Calu3 (cell line): ENCODE results near the gene PPME1. TPM values are rescaled to one million over a fixed set of nuclear protein-coding genes. Genes with fewer than 3 reads are reported as not detected.

ENCODE experiments used
- BruUV-seq: library from RNA; stranded (reverse); fragments of 400-500 nt; replicated peaks from 2 replicates; lab custom pipeline; 2021; lab: Mats Ljungman, UMichigan
- CTCF ChIA-PET: fragments of 300-600 bp; sonication (Branson Sonifier 250); formaldehyde crosslinking; loops from one replicate; lab custom pipeline; 2022; ENCODE audit warnings: antibody characterized with exemption; lab: Charles Lee
- DNase-seq: peaks from one replicate; pipeline ENCODE4 v3.0.0; 2022
- H3K27ac Mint-ChIP-seq: one replicate; pipeline ENCODE4 v1.8.0; 2022; ENCODE audit warnings: mixed read lengths; ENCODE audit not compliant: unreplicated experiment
- H3K27me3 Mint-ChIP-seq: one replicate; pipeline ENCODE4 v1.8.0; 2022; ENCODE audit warnings: mixed read lengths; ENCODE audit not compliant: unreplicated experiment
- H3K36me3 Mint-ChIP-seq: one replicate; pipeline ENCODE4 v1.8.0; 2022; ENCODE audit warnings: mild to moderate bottlenecking, moderate library complexity, mixed read lengths; ENCODE audit not compliant: insufficient read depth, unreplicated experiment
- H3K4me1 Mint-ChIP-seq: one replicate; pipeline ENCODE4 v1.8.0; 2022; ENCODE audit warnings: mild to moderate bottlenecking, low read depth, mixed read lengths; ENCODE audit not compliant: unreplicated experiment
- H3K4me3 Mint-ChIP-seq: one replicate; pipeline ENCODE4 v1.8.0; 2022; ENCODE audit warnings: mild to moderate bottlenecking, low read depth, moderate library complexity, mixed read lengths; ENCODE audit not compliant: unreplicated experiment
- H3K9me3 Mint-ChIP-seq: one replicate; pipeline ENCODE4 v1.8.0; 2022; ENCODE audit warnings: low read depth, mixed read lengths; ENCODE audit not compliant: unreplicated experiment
- intact Hi-C: fragments of 100-400 bp; cut with micrococcal nuclease; formaldehyde crosslinking; loops from one replicate; pipeline ENCODE4 v1.10.0; 2022; ENCODE audit not compliant: unreplicated experiment
- total RNA-seq: library from RNA; stranded (reverse); gene quantifications from 2 replicates; pipeline ENCODE4 v1.2.3, GENCODE V29; 2022
- TF ChIP-seq, protein P1 (sequence below): fragments of 200-600 bp; IDR thresholded peaks from one replicate; pipeline ENCODE4 v1.8.0; 2022; ENCODE audit warnings: antibody characterized with exemption; ENCODE audit not compliant: unreplicated experiment

Gene PPME1
- total RNA-seq, 1 experiment from 2014 or later = 55.0 TPM

DNA sequence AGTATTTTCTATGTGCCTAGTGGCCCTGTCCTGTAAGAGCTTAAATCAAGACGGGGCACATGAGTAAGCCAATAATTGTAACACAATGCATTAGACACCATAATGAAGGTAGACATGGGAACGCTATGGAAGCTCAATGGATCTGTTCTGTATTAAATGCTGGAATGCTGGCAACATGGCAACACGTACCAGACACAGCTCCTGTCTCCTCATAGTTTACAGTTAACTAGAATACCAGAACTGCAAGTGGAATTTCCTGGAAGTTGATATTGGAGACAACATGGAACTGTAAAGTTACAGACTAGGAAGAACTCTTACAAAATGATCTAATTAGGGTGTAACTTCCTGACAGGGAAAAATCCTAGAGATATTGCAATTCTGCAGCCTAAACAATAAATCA lies 127.9 kb downstream of the PPME1 start:
- H3K27me3 Mint-ChIP-seq = peaks cover 25% of the 10 kb centered on the region
- intact Hi-C loops = no loop called here
- TF ChIP-seq, protein P1, sequence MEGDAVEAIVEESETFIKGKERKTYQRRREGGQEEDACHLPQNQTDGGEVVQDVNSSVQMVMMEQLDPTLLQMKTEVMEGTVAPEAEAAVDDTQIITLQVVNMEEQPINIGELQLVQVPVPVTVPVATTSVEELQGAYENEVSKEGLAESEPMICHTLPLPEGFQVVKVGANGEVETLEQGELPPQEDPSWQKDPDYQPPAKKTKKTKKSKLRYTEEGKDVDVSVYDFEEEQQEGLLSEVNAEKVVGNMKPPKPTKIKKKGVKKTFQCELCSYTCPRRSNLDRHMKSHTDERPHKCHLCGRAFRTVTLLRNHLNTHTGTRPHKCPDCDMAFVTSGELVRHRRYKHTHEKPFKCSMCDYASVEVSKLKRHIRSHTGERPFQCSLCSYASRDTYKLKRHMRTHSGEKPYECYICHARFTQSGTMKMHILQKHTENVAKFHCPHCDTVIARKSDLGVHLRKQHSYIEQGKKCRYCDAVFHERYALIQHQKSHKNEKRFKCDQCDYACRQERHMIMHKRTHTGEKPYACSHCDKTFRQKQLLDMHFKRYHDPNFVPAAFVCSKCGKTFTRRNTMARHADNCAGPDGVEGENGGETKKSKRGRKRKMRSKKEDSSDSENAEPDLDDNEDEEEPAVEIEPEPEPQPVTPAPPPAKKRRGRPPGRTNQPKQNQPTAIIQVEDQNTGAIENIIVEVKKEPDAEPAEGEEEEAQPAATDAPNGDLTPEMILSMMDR = no peak
- peaks cover 2% of the 10 kb centered on the region for H3K9me3 Mint-ChIP-seq
- CTCF ChIA-PET = interaction anchor here (0.7 kb wide), 1 partner anchor 1956 kb away, joined by 6 read pairs; no protein-coding TSS in a partner anchor
- H3K36me3 Mint-ChIP-seq = no peaks in the 10 kb centered on the region
- no TSS peak for BruUV-seq
- no peak overlapping the region for H3K4me3 Mint-ChIP-seq
- no peak overlapping the region for H3K27ac Mint-ChIP-seq
- H3K4me1 Mint-ChIP-seq = no peaks in the 10 kb centered on the region
- DNase-seq = no peak

Other genes with a start within 250 kb of the PPME1 start
- 0.50 and 1.1 TPM in 2 replicates for gene DNAJB13, start 220.3 kb upstream of the PPME1 start, total RNA-seq
- 14.7 and 16.6 TPM in 2 replicates for gene UCP2, start 188.4 kb upstream of the PPME1 start, total RNA-seq
- 1.9 and 3.4 TPM in 2 replicates for gene UCP3, start 162.2 kb upstream of the PPME1 start, total RNA-seq
- gene C2CD3, start 287 bp upstream of the PPME1 start, total RNA-seq = 22.2 and 26.9 TPM in 2 replicates
- not detected in 2 replicates for gene P4HA3, start 140.4 kb downstream of the PPME1 start, total RNA-seq
- 7.2 and 8.7 TPM in 2 replicates for gene PGM2L1, start 227.1 kb downstream of the PPME1 start, total RNA-seq